ENCODE data around the gene SPRED2. TPM values are rescaled to one million over a fixed set of nuclear protein-coding genes. Genes with fewer than 3 reads are reported as not detected.

SPRED2 gene
- polyA plus RNA-seq, 2 of the 4 experiments (the other 2 are of a cell fraction): 20.6 to 29.3 TPM

DNA sequence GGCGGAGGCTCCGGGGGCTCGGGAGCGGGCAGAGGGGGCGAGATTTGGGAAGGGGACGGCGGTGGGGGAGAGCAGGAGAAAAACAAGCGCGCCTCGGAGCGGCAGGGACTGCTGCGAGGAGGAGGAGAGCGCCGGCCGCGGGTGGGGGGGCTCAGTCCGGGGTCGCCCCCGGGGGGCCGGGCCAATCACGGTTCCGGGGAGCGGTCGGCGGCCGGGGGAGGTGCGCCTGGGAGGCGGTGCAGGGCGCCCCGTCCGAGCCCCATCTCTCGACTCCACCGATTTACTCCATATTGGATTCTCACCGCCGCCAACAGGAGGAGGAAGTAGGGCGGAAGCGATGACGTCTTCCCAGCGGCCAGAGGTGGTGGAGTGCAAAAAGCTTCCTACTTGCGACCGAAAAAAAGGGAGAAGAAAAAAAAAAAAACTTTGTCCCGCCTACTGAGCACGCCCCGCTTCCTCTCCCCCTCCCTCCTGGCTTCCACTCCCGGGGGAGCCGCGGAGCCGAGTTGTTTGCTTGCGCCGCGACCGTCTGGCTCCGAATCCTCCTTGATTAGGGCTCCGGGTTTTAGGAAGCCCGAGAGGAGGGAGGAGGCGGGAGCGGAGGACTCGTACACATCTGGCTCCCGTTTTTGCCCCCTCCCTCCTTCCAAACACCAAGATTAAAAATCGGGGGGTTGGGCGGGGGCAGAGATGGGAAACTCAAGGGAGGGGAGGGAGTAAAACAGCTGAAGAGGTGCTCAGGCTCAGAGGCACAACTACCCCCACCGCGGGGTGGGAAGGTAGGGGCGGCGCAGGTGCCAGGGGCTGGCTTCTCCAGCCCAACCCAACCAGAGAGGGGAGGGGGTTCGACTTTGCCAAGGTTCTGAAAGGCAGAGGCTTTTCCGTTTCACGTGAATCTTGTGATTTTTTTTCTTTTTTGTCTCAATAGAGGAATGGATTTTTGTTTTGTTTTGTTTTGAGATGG is at the start of gene SPRED2 (continued):
- TF ChIP-seq, protein P1, sequence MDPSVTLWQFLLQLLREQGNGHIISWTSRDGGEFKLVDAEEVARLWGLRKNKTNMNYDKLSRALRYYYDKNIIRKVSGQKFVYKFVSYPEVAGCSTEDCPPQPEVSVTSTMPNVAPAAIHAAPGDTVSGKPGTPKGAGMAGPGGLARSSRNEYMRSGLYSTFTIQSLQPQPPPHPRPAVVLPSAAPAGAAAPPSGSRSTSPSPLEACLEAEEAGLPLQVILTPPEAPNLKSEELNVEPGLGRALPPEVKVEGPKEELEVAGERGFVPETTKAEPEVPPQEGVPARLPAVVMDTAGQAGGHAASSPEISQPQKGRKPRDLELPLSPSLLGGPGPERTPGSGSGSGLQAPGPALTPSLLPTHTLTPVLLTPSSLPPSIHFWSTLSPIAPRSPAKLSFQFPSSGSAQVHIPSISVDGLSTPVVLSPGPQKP (IDR thresholded peaks at IDR 0.05; ENCODE audit: low read depth, low read length): no peak
- TF ChIP-seq CHD4 (IDR thresholded peaks at IDR 0.05; ENCODE audit: borderline replicate concordance) (no peak; the same call in 1 of the 2 replicates), RCOR1 (IDR thresholded peaks at IDR 0.05; ENCODE audit: low read depth, low read length) (no peak), EHMT2 (IDR thresholded peaks at IDR 0.05; ENCODE audit: low read depth) (no peak), HES2 (IDR thresholded peaks at IDR 0.05) (no peak), USF2 (IDR thresholded peaks at IDR 0.05) (no peak), ZSCAN20 (CRISPR knock-in tag; IDR thresholded peaks at IDR 0.05) (no peak), EHF (CRISPR knock-in tag; IDR thresholded peaks at IDR 0.05) (peak; percentile 30; the same call in 1 of the 2 replicates), POLR2A (IDR thresholded peaks at IDR 0.05; ENCODE audit: low read length) (peak; percentile 41), HOXA7 (CRISPR knock-in tag; IDR thresholded peaks at IDR 0.05) (no peak), RAD21 (conservative IDR thresholded peaks at IDR 0.05 in 1 of 2, IDR thresholded peaks at IDR 0.05 in 1 of 2) (peak in 1 of 2 experiments; percentile 33; a peak in 3 of 5 replicates), HDAC2 (IDR thresholded peaks at IDR 0.05) (no peak), FOXS1 (CRISPR knock-in tag; IDR thresholded peaks at IDR 0.05) (no peak), SMC3 (IDR thresholded peaks at IDR 0.05) (peak; percentile 26), GATA3 (IDR thresholded peaks at IDR 0.05; ENCODE audit: borderline replicate concordance) (peak; percentile 54; the same call in 1 of the 2 replicates), ZNF302 (CRISPR knock-in tag; IDR thresholded peaks at IDR 0.05) (no peak), HOXB13 (CRISPR knock-in tag; IDR thresholded peaks at IDR 0.05; ENCODE audit: low read depth) (no peak), MYC (IDR thresholded peaks at IDR 0.05; ENCODE audit: borderline replicate concordance, low read length) (peak; percentile 74), E2F6 (IDR thresholded peaks at IDR 0.05; ENCODE audit: borderline replicate concordance, low read depth) (peak; percentile 49), REST (IDR thresholded peaks at IDR 0.05) (no peak), HEYL (CRISPR knock-in tag; IDR thresholded peaks at IDR 0.05) (no peak), PHF8 (IDR thresholded peaks at IDR 0.05; ENCODE audit: borderline replicate concordance, low read depth) (peak; percentile 47; the same call in 1 of the 2 replicates), TP53 (CRISPR knock-in tag; IDR thresholded peaks at IDR 0.05) (no peak)
- TF ChIP-seq, protein P2, sequence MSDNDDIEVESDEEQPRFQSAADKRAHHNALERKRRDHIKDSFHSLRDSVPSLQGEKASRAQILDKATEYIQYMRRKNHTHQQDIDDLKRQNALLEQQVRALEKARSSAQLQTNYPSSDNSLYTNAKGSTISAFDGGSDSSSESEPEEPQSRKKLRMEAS (IDR thresholded peaks at IDR 0.05): peak; percentile 66
